ENCODE data around the gene YWHAG. TPM values are rescaled to one million over a fixed set of nuclear protein-coding genes. Genes with fewer than 3 reads are reported as not detected.

The YWHAG gene
- total and polyA plus RNA-seq, 2 of the 13 experiments (the other 11 are each of a cell fraction or from before 2014, with no cell fraction given): 36.9 to 67.5 TPM

GRCh38 chr7:76317782-76318487 lies 40.9 kb downstream of the YWHAG start:
- ATAC-seq (peak; percentile 95), DNase-seq (ENCODE audit: low spot score) (peak; percentile 90), FAIRE-seq (peak; percentile 75)
- in situ Hi-C loops (cut with HindIII; ENCODE audit: extremely low pct_ligation_motif_present, low pct_unique_long_range_greater_than_20kb): loop anchor here (5.0 kb wide), 1 partner anchor 36 kb away; no protein-coding TSS in a partner anchor
- Histone ChIP-seq H3K9me3 (ENCODE audit: low read length) (no peaks in the 10 kb centered on the region), H3K4me3 (replicated peaks in 1 of 3; ENCODE audit: insufficient read depth in 1 of 3, low read depth in 2 of 3, low read length in 3 of 3) (peak overlapping the region; percentile 58 to 86 (median 63)), H4K20me1 (ENCODE audit: insufficient read depth, low read length) (no peaks in the 10 kb centered on the region), H3K4me2 (ENCODE audit: low read depth, low read length) (peak overlapping the region; percentile 96), H3K9ac (ENCODE audit: insufficient read depth, low read depth, low read length) (peak overlapping the region; percentile 62), H3K79me2 (ENCODE audit: insufficient read depth, low read length) (peaks cover 4% of the 10 kb centered on the region), H3K27ac (ENCODE audit: extremely low read length, insufficient read depth, low read length) (peak overlapping the region; percentile 73), H2AFZ (ENCODE audit: low read length) (no peak overlapping the region), H3K27me3 (ENCODE audit: control insufficient read depth in 1 of 2, insufficient read depth in 2 of 2, low read length in 2 of 2) (no peaks in the 10 kb centered on the region; a peak in 1 of 5 replicates), H3K36me3 (replicated peaks in 1 of 2; ENCODE audit: control insufficient read depth in 1 of 2, insufficient read depth in 2 of 2, low read length in 2 of 2) (no peaks in the 10 kb centered on the region), H3K4me1 (ENCODE audit: insufficient read depth, low read length) (peaks cover 36% of the 10 kb centered on the region)
- CTCF ChIA-PET (ENCODE audit: low intra/inter-chr PET ratio, low total read pairs): interaction anchor here (1.4 kb wide), 1 partner anchor 116 kb away, joined by 3 read pairs; the partner anchor contains the start of gene SRRM3
- intact Hi-C loops (cut with micrococcal nuclease; ENCODE audit: unreplicated experiment): loop anchor here (1.0 kb wide), 2 partner anchors 41 to 65 kb away; no protein-coding TSS in a partner anchor
- POLR2A ChIA-PET: interaction anchor here (0.6 to 3.4 kb wide), 10 partner anchors 9 to 91 kb away, joined by 3 to 19 read pairs (median 7); partner anchors contain the start of genes HSPB1 and YWHAG
- BruUV-seq (replicated peaks): no TSS peak
- WGBS (ENCODE audit: low lambda C conversion rate): under 1% methylated on average over 28 of the region's 50 CpGs
- TF ChIP-seq ARID2 (CRISPR knock-in tag; IDR thresholded peaks at IDR 0.05; ENCODE audit: borderline replicate concordance) (peak; percentile 67; the same call in 1 of the 2 replicates), ZNF512B (CRISPR knock-in tag; IDR thresholded peaks at IDR 0.05; ENCODE audit: borderline replicate concordance) (no peak), ZBTB49 (CRISPR knock-in tag; IDR thresholded peaks at IDR 0.05; ENCODE audit: borderline replicate concordance) (peak; percentile 68; the same call in 1 of the 2 replicates), RBM39 (IDR thresholded peaks at IDR 0.05; ENCODE audit: low read depth, low read length, poor library complexity, severe bottlenecking) (peak; percentile 66), HIVEP1 (CRISPR knock-in tag; IDR thresholded peaks at IDR 0.05) (no peak), FOXC1 (CRISPR knock-in tag; IDR thresholded peaks at IDR 0.05; ENCODE audit: borderline replicate concordance) (no peak; the same call in 1 of the 2 replicates), SP2 (CRISPR knock-in tag; IDR thresholded peaks at IDR 0.05) (peak; percentile 50), ZNF556 (CRISPR knock-in tag; IDR thresholded peaks at IDR 0.05; ENCODE audit: borderline replicate concordance) (0 out of 2 replicates have a peak, but pooled peaks have one; percentile 47), MXI1 (IDR thresholded peaks at IDR 0.05; ENCODE audit: borderline replicate concordance, low read depth, low read length) (peak; percentile 54; the same call in 1 of the 3 replicates), GMEB1 (CRISPR knock-in tag; IDR thresholded peaks at IDR 0.05; ENCODE audit: borderline replicate concordance) (peak; percentile 39; the same call in 1 of the 2 replicates), ZNF160 (CRISPR knock-in tag; IDR thresholded peaks at IDR 0.05) (0 out of 2 replicates have a peak, but pooled peaks have one; percentile 51), JARID2 (CRISPR knock-in tag; IDR thresholded peaks at IDR 0.05; ENCODE audit: insufficient replicate concordance) (no peak), ZNF572 (CRISPR knock-in tag; IDR thresholded peaks at IDR 0.05) (no peak), HDAC2 (CRISPR knock-in tag; IDR thresholded peaks at IDR 0.05) (peak; percentile 39), GATA4 (IDR thresholded peaks at IDR 0.05; ENCODE audit: borderline replicate concordance, low read depth) (0 out of 2 replicates have a peak, but pooled peaks have one; percentile 19)
